Measurements from ENCODE around the gene CCDC68. TPM values are rescaled to one million over a fixed set of nuclear protein-coding genes. Genes with fewer than 3 reads are reported as not detected.

CCDC68 gene
- polyA plus RNA-seq, 4 donors: 7.9 to 12.7 (median 8.9) TPM

GRCh38 chr18:54961868-54962267 lies 2.6 kb upstream of the CCDC68 start:
- no peak for DNase-seq (ENCODE audit: low read depth in 4 of 4, low spot score in 2 of 4)

GRCh38 chr18:54961016-54961423 lies 1.8 kb upstream of the CCDC68 start:
- no peak for DNase-seq (ENCODE audit: low read depth in 4 of 4, low spot score in 2 of 4)

GRCh38 chr18:54960197-54960596 lies 936 bp upstream of the CCDC68 start:
- no peak for DNase-seq (ENCODE audit: low read depth in 4 of 4, low spot score in 2 of 4)

GRCh38 chr18:54957996-54958395 lies 1.3 kb downstream of the CCDC68 start:
- no peak for DNase-seq (ENCODE audit: low read depth in 4 of 4, low spot score in 2 of 4)

GRCh38 chr18:54957296-54957832 lies 1.9 kb downstream of the CCDC68 start:
- DNase-seq (ENCODE audit: low read depth in 4 of 4, low spot score in 2 of 4): no peak

GRCh38 chr18:54956506-54956905 lies 2.8 kb downstream of the CCDC68 start:
- DNase-seq (ENCODE audit: low read depth in 4 of 4, low spot score in 2 of 4): no peak

GRCh38 chr18:54952026-54952425 lies 7.2 kb downstream of the CCDC68 start:
- DNase-seq (ENCODE audit: low read depth in 4 of 4, low spot score in 2 of 4): no peak

- no peak for DNase-seq (ENCODE audit: low read depth in 4 of 4, low spot score in 2 of 4)
Observed at GRCh38 chr18:54950221-54950620, 9.0 kb downstream of the CCDC68 start.

GRCh38 chr18:54949588-54949987 lies 9.7 kb downstream of the CCDC68 start:
- no peak for DNase-seq (ENCODE audit: low read depth in 4 of 4, low spot score in 2 of 4)

GRCh38 chr18:54948350-54948837 lies 10.9 kb downstream of the CCDC68 start:
- no peak for DNase-seq (ENCODE audit: low read depth in 4 of 4, low spot score in 2 of 4)

GRCh38 chr18:54947091-54947490 lies 12.2 kb downstream of the CCDC68 start:
- DNase-seq (ENCODE audit: low read depth in 4 of 4, low spot score in 2 of 4): no peak

- no peak for DNase-seq (ENCODE audit: low read depth in 4 of 4, low spot score in 2 of 4)
Observed at GRCh38 chr18:54946149-54946581, 13.1 kb downstream of the CCDC68 start.

- no peak for DNase-seq (ENCODE audit: low read depth in 4 of 4, low spot score in 2 of 4)
Observed at GRCh38 chr18:54945576-54946125, 13.6 kb downstream of the CCDC68 start.

- DNase-seq (ENCODE audit: low read depth in 4 of 4, low spot score in 2 of 4): no peak
Observed at GRCh38 chr18:54942569-54942968, 16.7 kb downstream of the CCDC68 start.

GRCh38 chr18:54942144-54942543 lies 17.1 kb downstream of the CCDC68 start:
- DNase-seq (ENCODE audit: low read depth in 4 of 4, low spot score in 2 of 4): no peak

GRCh38 chr18:54939361-54939917 lies 19.8 kb downstream of the CCDC68 start:
- DNase-seq (ENCODE audit: low read depth in 4 of 4, low spot score in 2 of 4): no peak

- no peak for DNase-seq (ENCODE audit: low read depth in 4 of 4, low spot score in 2 of 4)
Observed at GRCh38 chr18:54938506-54938905, 20.8 kb downstream of the CCDC68 start.

- no peak for DNase-seq (ENCODE audit: low read depth in 4 of 4, low spot score in 2 of 4)
Observed at GRCh38 chr18:54932472-54932871, 26.8 kb downstream of the CCDC68 start.

GRCh38 chr18:54931152-54931551 lies 28.1 kb downstream of the CCDC68 start:
- no peak for DNase-seq (ENCODE audit: low read depth in 4 of 4, low spot score in 2 of 4)

- DNase-seq (ENCODE audit: low read depth in 4 of 4, low spot score in 2 of 4): no peak
Observed at GRCh38 chr18:54928236-54928635, 31.0 kb downstream of the CCDC68 start.

- no peak for DNase-seq (ENCODE audit: low read depth in 4 of 4, low spot score in 2 of 4)
Observed at GRCh38 chr18:54926593-54927325, 32.5 kb downstream of the CCDC68 start.

- DNase-seq (ENCODE audit: low read depth in 4 of 4, low spot score in 2 of 4): no peak
Observed at GRCh38 chr18:54924948-54925347, 34.3 kb downstream of the CCDC68 start.

All from left renal cortex interstitium (tissue), 4 donors.